Stimulated activated CD8-positive, alpha-beta memory T cell treated with anti-CD3 and anti-CD28 coated beads, Interleukin-15, amount 100 ng/mL, for 24 hours (primary cell): Measurements from ENCODE around the gene PTTG1IP.

Experiments
- DNase-seq: peaks from one replicate; pipeline ENCODE4 v3.0.0-alpha.2; 2020; ENCODE audit warnings: low read depth

The PTTG1IP gene

GRCh38 chr21:44862869-44863685 is 10.4 kb downstream of the PTTG1IP start:
- no peak for DNase-seq

- no peak for DNase-seq
These were observed 14.7 kb downstream of the PTTG1IP start for GRCh38 chr21:44858791-44859190.

GRCh38 chr21:44858291-44858690 is 15.2 kb downstream of the PTTG1IP start:
- DNase-seq, result no peak

- DNase-seq, result no peak
These were observed 16.2 kb downstream of the PTTG1IP start for GRCh38 chr21:44857127-44857892.

- no peak for DNase-seq
These were observed 17.4 kb downstream of the PTTG1IP start for GRCh38 chr21:44856131-44856530.

DNA sequence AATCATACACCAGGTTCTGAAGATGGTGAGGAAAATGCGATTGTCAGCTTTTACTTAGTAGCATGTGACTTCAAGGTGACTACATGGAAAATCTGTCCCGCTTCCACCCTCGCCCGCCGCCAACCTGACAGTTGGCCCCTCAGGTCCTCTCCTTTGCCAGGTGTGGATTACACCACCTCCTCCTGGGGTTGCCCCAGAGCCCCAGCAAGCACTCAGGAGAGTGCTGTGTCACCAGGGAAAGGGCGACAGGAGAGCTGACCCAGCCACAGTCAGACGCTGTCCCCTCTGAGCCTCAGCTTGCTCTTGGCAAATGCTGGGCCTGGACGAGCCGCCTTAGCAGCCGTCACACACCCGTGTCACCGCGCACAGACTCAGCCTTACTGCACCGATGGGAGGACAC is 17.9 kb downstream of the PTTG1IP start:
- DNase-seq, result no peak

DNA sequence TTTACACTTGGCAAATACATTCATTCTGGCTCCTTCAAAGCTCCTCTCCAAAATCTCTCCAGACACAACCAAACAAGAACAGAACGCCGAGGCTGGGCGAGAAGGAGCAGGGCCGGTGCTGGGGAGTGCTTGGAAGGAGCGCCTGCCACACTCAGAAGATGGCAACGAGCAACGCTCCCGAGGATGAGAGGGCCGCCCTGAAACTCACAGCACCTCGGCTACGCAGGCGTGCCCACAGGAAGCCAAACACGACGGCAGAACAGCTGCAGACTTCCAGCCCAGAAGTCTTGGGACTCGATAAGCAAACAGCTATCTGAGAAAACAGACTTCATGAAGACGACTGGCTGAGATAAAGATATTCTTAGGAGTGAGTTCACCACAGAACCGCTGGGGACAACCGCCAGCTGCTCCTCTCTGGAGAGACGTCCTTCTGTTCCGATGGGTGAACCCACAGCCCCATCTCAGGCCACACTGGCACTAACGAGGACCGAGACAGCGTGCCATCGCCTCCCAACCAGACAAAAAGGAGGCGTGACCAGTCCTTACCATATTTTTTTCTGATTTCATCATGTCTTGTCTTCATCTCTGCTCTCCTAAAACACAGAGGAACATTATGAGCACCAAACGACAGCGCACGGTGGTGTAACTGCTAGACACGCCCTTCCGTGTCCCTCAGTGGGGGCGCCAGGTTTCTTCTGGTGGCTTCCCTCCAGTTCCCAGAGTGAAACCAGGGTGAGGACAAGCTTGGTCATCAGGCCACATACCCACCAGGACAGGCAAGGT is 18.6 kb downstream of the PTTG1IP start:
- DNase-seq, result no peak

- DNase-seq, result no peak
These were observed 19.2 kb downstream of the PTTG1IP start for GRCh38 chr21:44854391-44854663.

- no peak for DNase-seq
These were observed 19.7 kb downstream of the PTTG1IP start for GRCh38 chr21:44853601-44854390.

DNA sequence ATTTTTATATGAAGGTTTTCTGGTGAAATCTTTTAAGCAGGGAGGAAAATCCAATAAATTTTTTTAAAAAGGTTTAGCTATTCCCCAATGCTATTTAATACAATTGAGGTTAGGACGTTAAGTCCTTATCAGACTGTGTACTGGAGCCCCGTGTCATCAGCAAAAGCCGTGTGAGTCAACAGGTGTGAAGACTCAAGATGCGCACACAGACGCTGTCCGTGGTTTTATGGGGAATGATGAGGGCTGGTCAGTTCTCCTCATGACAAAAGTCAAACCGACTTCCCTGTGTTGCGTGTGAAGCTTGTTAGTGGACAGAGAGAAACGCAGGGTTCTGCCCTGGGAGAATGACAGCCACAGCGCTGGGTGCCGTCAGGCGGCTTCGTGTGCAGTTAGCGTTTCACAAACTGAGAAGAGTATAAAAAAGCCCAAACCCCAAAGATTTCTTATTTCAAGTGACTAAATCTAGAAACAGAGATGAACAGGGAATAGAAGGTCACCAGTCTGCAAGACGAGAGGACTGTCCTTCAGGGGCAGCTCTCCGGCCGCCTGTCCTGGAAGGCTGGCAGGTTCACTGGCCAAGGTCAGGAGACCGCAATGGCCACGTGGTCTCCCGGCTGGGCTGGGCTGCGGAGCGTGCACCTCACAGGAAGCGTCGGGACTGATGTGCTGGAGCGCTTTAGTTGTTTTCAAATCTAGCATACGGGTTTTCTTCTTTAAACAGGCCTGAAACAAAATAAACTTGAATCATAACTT is 22.4 kb downstream of the PTTG1IP start:
- DNase-seq, result no peak

GRCh38 chr21:44850208-44850800 is 23.2 kb downstream of the PTTG1IP start:
- DNase-seq, result no peak

DNA sequence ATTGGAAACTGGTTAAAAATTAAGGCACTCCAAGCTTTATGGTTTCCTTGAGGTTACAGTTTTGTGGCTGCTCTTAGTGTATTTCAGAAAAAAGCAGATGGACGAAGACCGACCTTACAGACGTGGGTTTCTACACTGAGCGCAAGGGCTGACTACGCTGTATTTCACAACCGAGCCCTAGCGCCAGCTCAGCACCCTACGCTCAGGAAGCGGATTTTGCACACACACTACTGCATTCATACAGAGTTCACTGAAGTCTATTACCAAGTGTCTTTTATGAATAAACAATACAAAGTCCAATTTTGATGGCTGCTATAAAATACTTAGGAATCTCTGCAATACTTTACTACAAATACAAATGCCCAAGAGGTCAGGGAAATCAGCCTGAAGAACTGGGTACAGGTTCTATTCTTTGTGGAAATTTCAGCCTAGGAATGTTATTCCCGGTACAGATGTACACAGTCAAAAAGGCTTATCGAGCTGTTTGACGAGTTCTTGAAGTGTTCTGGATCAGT is 23.8 kb downstream of the PTTG1IP start:
- DNase-seq, result no peak

- DNase-seq, result no peak
These were observed 24.5 kb downstream of the PTTG1IP start for GRCh38 chr21:44848821-44849521.

DNA sequence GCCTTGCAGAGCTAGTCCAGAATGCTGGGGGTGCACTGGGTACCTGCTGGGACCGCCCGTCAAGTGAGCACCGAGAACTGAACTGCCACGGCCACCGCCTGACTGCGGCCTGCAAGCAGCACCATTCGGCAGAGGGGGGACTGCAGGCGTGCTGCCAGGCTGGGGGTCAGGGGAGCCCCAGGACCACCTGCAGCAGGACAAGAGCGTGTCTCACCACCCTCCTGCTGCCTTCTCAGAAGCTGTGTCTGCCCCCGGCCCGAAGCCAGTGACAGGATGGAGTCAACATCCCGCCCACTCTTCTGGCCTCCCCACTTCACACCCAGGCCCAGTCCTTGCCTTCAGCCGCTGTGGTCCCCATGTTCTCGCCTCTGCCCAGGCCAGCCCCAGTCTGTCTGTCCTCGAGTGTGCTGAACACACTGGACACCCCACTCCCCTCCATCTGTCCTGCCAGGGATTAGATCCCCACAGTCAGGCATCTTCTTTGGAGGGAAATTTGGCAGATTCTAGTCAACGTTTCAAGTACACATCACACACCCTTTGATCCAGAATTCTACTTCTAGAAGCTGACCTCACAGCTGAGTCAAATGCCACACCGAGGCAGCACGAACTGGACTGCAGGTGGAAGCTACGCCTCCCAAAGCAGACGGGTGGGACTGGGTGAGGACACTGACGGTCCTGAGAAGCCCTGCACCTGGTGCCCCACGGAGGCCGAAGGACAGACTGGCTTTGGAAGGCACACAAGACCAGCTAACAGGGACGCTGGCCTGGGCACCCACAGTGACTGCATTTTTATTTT is 26.0 kb downstream of the PTTG1IP start:
- no peak for DNase-seq

DNA sequence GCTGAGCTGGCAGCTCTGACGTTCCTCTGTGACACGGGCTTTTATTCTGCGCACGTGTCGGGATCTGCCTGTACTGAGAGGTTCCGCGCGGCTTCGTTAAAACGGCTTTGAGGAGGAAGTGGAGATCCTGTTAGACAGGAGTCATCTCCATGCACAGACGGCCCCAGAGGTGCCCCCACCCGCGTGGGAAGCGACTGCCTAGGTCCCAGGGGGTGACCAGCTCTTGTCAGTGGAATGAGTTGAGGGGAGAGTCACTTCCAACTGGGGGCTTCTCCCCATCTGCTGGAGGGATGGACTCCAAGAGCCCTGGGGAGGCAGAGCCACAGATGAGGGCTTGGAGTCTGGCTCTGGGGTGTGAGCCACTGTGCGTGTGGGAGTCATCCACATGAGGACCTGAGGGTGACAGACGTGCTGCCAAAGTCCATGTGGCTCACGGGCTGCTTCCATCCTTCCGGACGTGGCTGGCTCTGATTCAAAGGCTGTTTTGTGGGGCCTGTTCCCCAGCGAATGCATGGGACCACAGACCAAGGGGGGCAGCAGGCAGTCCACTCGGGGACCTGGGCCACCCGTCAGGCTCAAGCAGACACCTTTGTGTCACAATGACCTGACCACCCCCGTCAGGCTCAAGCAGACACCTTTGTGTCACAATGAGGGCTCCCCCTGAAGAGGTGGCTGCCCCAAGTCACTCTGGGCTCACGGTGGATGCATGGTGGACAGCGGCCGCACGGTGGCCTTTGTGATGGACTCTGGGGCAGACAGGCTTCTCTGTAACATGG is 26.8 kb downstream of the PTTG1IP start:
- DNase-seq, result no peak

DNA sequence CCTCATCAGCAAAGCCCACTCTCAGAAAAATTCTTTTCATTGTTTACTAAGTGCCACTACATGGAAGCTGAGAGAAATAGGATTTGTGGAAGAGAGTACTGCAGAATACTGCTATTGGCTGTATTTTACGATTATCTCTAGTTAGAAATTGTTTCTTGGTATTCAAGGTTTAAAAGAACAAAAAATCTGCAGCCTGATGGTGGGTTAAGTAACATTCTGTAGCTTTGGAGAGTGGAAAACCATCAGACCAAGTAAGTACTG is 27.3 kb downstream of the PTTG1IP start:
- DNase-seq, result no peak

DNA sequence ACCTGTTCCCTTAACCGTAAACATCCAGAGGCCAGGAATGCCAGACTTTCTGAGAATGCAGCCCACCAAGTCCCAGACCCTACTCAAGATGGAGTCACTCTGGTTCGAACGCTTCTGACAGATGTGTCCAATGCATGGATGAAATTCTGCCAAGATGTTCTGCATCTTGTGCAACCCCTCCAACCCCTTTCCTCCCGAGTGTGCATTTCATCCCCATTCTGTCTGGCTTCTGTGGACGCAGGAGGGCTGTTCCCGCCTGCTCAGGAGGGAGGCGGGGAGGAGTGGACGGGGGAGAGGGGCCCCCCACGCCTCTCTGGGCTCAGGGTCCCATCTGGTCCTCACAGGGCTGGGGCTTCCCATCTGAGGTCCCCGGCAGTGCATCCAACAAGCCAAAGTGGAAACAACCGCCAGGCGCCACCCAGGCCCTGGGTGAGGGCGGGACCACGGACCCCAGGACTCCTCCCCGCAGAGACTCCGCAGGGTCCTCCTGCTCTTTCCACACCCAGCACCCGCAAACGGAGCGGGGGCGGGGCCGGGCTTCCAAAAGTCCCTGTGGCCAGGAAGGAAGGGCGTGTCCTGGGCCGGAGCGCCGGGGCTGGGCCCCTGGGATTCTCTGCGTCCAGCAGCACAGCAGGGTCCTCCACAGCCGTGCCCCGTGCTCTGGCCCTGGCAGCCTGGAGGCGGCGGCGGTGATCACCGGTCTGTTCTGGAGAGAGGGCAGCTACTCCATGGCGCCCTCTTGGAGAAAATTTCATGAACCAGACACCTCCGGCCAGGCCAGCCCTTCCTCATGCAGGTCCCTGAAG is 27.9 kb downstream of the PTTG1IP start:
- DNase-seq, result no peak

GRCh38 chr21:44844256-44844655 is 29.2 kb downstream of the PTTG1IP start:
- DNase-seq, result no peak
